Activated B cell treated with CpG ODN at 0.5 μM for 24 hours (primary cell): ENCODE measurements around the gene ADAM19. TPM values are rescaled to one million over a fixed set of nuclear protein-coding genes. Genes with fewer than 3 reads are reported as not detected.

Experiments used
- ATAC-seq: fragments of 200-7000 bp; cut with Tn5 transposase; one replicate; pipeline ENCODE4 v1.10.0; 2021; ENCODE audit warnings: low read depth, mild to moderate bottlenecking, moderate library complexity
- CTCF ChIA-PET: fragments of 350-600 bp; sonication (Branson Sonifier 250); formaldehyde crosslinking; loops from one replicate; lab custom pipeline; 2021; ENCODE audit warnings: antibody characterized with exemption; lab: Charles Lee
- POLR2A ChIA-PET: fragments of 350-600 bp; sonication (Branson Sonifier 250); formaldehyde crosslinking; loops from one replicate; lab custom pipeline; 2021; ENCODE audit warnings: antibody characterized with exemption; lab: Charles Lee
- DNase-seq: peaks from one replicate; pipeline ENCODE4 v3.0.0; 2022
- H3K27ac Mint-ChIP-seq: one replicate; pipeline ENCODE4 v1.8.0; 2020; ENCODE audit warnings: mixed read lengths
- H3K27me3 Mint-ChIP-seq: one replicate; pipeline ENCODE4 v1.8.0; 2021; ENCODE audit warnings: mixed read lengths
- H3K36me3 Mint-ChIP-seq: one replicate; pipeline ENCODE4 v1.8.0; 2021; ENCODE audit warnings: low read depth, mixed read lengths
- H3K4me1 Mint-ChIP-seq: one replicate; pipeline ENCODE4 v1.8.0; 2021; ENCODE audit warnings: mixed read lengths
- H3K4me3 Mint-ChIP-seq: one replicate; pipeline ENCODE4 v1.8.0; 2020; ENCODE audit warnings: mild to moderate bottlenecking, mixed read lengths
- H3K9me3 Mint-ChIP-seq: one replicate; pipeline ENCODE4 v1.8.0; 2020; ENCODE audit warnings: mixed read lengths
- CTCF ChIP-seq: fragments of 200-600 bp; IDR thresholded peaks from one replicate; pipeline ENCODE4 v1.8.0; 2022; ENCODE audit warnings: antibody characterized with exemption, mild to moderate bottlenecking
- intact Hi-C: fragments of 100-400 bp; cut with micrococcal nuclease; formaldehyde crosslinking; loops from one replicate; pipeline ENCODE4 v1.15.1; 2024
- total RNA-seq: library from RNA; stranded (reverse); gene quantifications from 2 replicates; pipeline ENCODE4 v1.2.3, GENCODE V29; 2022

Gene ADAM19
- total RNA-seq, 1 donor from 2014 or later: 136 TPM

- Mint-ChIP-seq H3K27ac (no peak overlapping the region), H3K36me3 (no peaks in the 10 kb centered on the region), H3K4me1 (peaks cover 12% of the 10 kb centered on the region), H3K27me3 (no peaks in the 10 kb centered on the region), H3K9me3 (no peaks in the 10 kb centered on the region), H3K4me3 (no peak overlapping the region)
- ChIA-PET CTCF (interaction anchor here (1.0 to 1.6 kb wide), 3 partner anchors 18 to 27 kb away, joined by 3 to 4 read pairs (median 3); no protein-coding TSS in a partner anchor), POLR2A (interaction anchor here (1.4 to 2.2 kb wide), 2 partner anchors 10 to 30 kb away, joined by 3 to 7 read pairs; partner anchors contain the start of gene NIPAL4)
- ATAC-seq (no peak), DNase-seq (no peak)
- intact Hi-C loops: no loop called here
- TF ChIP-seq CTCF: no peak
Observed at GRCh38 chr5:157450024-157450423, 125.6 kb downstream of the ADAM19 start.

GRCh38 chr5:157449011-157449723, 126.4 kb downstream of the ADAM19 start:
- ChIA-PET CTCF (interaction anchor here (1.0 to 1.6 kb wide), 3 partner anchors 17 to 28 kb away, joined by 3 to 4 read pairs (median 3); no protein-coding TSS in a partner anchor), POLR2A (interaction anchor here (1.4 to 2.2 kb wide), 2 partner anchors 11 to 31 kb away, joined by 3 to 7 read pairs; partner anchors contain the start of gene NIPAL4)
- no peak overlapping the region for H3K4me3 Mint-ChIP-seq
- peaks cover 7% of the 10 kb centered on the region for H3K4me1 Mint-ChIP-seq
- intact Hi-C loops: no loop called here
- no peak for TF ChIP-seq CTCF
- no peaks in the 10 kb centered on the region for H3K36me3 Mint-ChIP-seq
- DNase-seq: no peak
- H3K9me3 Mint-ChIP-seq: no peaks in the 10 kb centered on the region
- H3K27ac Mint-ChIP-seq: no peak overlapping the region
- H3K27me3 Mint-ChIP-seq: no peaks in the 10 kb centered on the region
- no peak for ATAC-seq

GRCh38 chr5:157447201-157447637, 128.4 kb downstream of the ADAM19 start:
- no peak overlapping the region for H3K4me3 Mint-ChIP-seq
- TF ChIP-seq CTCF: no peak
- peaks cover 7% of the 10 kb centered on the region for H3K4me1 Mint-ChIP-seq
- no peak overlapping the region for H3K27ac Mint-ChIP-seq
- intact Hi-C loops: no loop called here
- H3K36me3 Mint-ChIP-seq: no peaks in the 10 kb centered on the region
- ChIA-PET POLR2A (no interaction called here), CTCF (interaction anchor here (0.9 to 1.1 kb wide), 2 partner anchors 15 to 24 kb away, joined by 3 to 4 read pairs; no protein-coding TSS in a partner anchor)
- DNase-seq (no peak), ATAC-seq (no peak)
- H3K27me3 Mint-ChIP-seq: no peaks in the 10 kb centered on the region
- H3K9me3 Mint-ChIP-seq: no peaks in the 10 kb centered on the region

- H3K27me3 Mint-ChIP-seq: no peaks in the 10 kb centered on the region
- ChIA-PET CTCF (interaction anchor here (0.7 to 1.1 kb wide), 3 partner anchors 14 to 311 kb away, joined by 3 read pairs; no protein-coding TSS in a partner anchor), POLR2A (interaction anchor here (0.7 kb wide), 1 partner anchor 224 kb away, joined by 5 read pairs; no protein-coding TSS in a partner anchor)
- H3K4me1 Mint-ChIP-seq: peaks cover 4% of the 10 kb centered on the region
- no peak overlapping the region for H3K4me3 Mint-ChIP-seq
- H3K36me3 Mint-ChIP-seq: no peaks in the 10 kb centered on the region
- intact Hi-C loops: no loop called here
- H3K27ac Mint-ChIP-seq: no peak overlapping the region
- ATAC-seq (no peak), DNase-seq (no peak)
- TF ChIP-seq CTCF: no peak
- H3K9me3 Mint-ChIP-seq: no peaks in the 10 kb centered on the region
Observed at GRCh38 chr5:157446412-157446935, 129.1 kb downstream of the ADAM19 start.
